HepG2 (cell line): ENCODE measurements around the gene ADAM19. TPM values are rescaled to one million over a fixed set of nuclear protein-coding genes. Genes with fewer than 3 reads are reported as not detected.

Experiments
- ADNP ChIP-seq: sonication (generic); formaldehyde crosslinking; IDR thresholded peaks from 2 replicates; pipeline ENCODE4 v1.4.0; 2020; ENCODE audit warnings: missing genetic modification reagents
- ATRX ChIP-seq: sonication (generic); formaldehyde crosslinking; IDR thresholded peaks from 2 replicates; pipeline ENCODE4 v1.4.0; 2020; ENCODE audit warnings: missing genetic modification reagents, borderline replicate concordance
- CBFB ChIP-seq: sonication (generic); formaldehyde crosslinking; IDR thresholded peaks from 2 replicates; pipeline ENCODE4 v1.4.0; 2020; ENCODE audit warnings: missing genetic modification reagents
- E2F1 ChIP-seq: sonication (generic); formaldehyde crosslinking; IDR thresholded peaks from 2 replicates; pipeline ENCODE4 v1.5.0; 2020; ENCODE audit warnings: missing genetic modification reagents
- HNF1A ChIP-seq, 2 experiments: sonication (generic) in 1 of 2; formaldehyde crosslinking in 1 of 2; IDR thresholded peaks; 2 replicates each; pipeline versions ENCODE4 v1.4.0 to v1.6.1; 2016 to 2020; ENCODE audit warnings: borderline replicate concordance in 1 of 2, low read depth in 1 of 2, mild to moderate bottlenecking in 1 of 2, missing genetic modification reagents in 1 of 2
- MAZ ChIP-seq, 2 experiments: sonication (generic) in 1 of 2; formaldehyde crosslinking in 1 of 2; IDR thresholded peaks; 2 replicates each; pipeline versions ENCODE4 v1.5.0 to v1.6.1; 2012 to 2020; ENCODE audit warnings: low read depth in 2 of 2, mild to moderate bottlenecking in 2 of 2, borderline replicate concordance in 1 of 2, improper control_type of control experiment in 1 of 2, low read length in 1 of 2, missing genetic modification reagents in 1 of 2, moderate library complexity in 1 of 2
- NFIC ChIP-seq: IDR thresholded peaks from 2 replicates; pipeline ENCODE4 v1.6.1; 2012; ENCODE audit warnings: mild to moderate bottlenecking, low read length, inconsistent platforms
- SALL1 ChIP-seq: sonication (generic); formaldehyde crosslinking; IDR thresholded peaks from 2 replicates; pipeline ENCODE4 v1.8.0; 2022; ENCODE audit warnings: mild to moderate bottlenecking, missing genetic modification reagents
- THAP7 ChIP-seq: sonication (generic); formaldehyde crosslinking; IDR thresholded peaks from 2 replicates; pipeline ENCODE4 v1.8.1; 2023; ENCODE audit warnings: mild to moderate bottlenecking, missing genetic modification reagents
- ZBTB26 ChIP-seq: IDR thresholded peaks from 2 replicates; pipeline ENCODE4 v1.6.1; 2016; ENCODE audit warnings: missing compliant biosample characterization, missing genetic modification reagents, borderline replicate concordance
- ZBTB4 ChIP-seq: sonication (generic); formaldehyde crosslinking; IDR thresholded peaks from 2 replicates; pipeline ENCODE4 v1.4.0; 2020; ENCODE audit warnings: missing genetic modification reagents, mild to moderate bottlenecking, borderline replicate concordance
- ZNF3 ChIP-seq: IDR thresholded peaks from 2 replicates; pipeline ENCODE4 v1.7.0; 2017; ENCODE audit warnings: inconsistent platforms
- ZNF331 ChIP-seq: sonication (generic); formaldehyde crosslinking; IDR thresholded peaks from 2 replicates; pipeline ENCODE4 v1.4.0; 2020; ENCODE audit warnings: missing genetic modification reagents
- ZNF552 ChIP-seq: sonication (generic); formaldehyde crosslinking; IDR thresholded peaks from 2 replicates; pipeline ENCODE4 v1.9.0; 2022; ENCODE audit warnings: missing genetic modification reagents, mild to moderate bottlenecking, borderline replicate concordance
- ZNF577 ChIP-seq: sonication (generic); formaldehyde crosslinking; IDR thresholded peaks from 2 replicates; pipeline ENCODE4 v1.4.0; 2020; ENCODE audit warnings: mild to moderate bottlenecking, low read depth, missing genetic modification reagents, borderline replicate concordance
- polyA plus RNA-seq, 8 experiments: library from polyadenylated mRNA; depleted of rRNA in 3 of 8; stranded (reverse) in 7 of 8; unstranded in 1 of 8; fragments of >200 nt; fragmentation: Illumina TruSeq in 4 of 8; extraction: Trizol in 4 of 8; gene quantifications; 2 replicates each; pipeline versions ENCODE4 v1.2.1 to v1.2.3, GENCODE V29; 2011 to 2016; ENCODE audit warnings: low read depth in 4 of 8, missing spikeins in 1 of 8, mixed read lengths in 1 of 8; ENCODE audit not compliant: insufficient read depth in 1 of 8
- total RNA-seq, 5 experiments: library from RNA; depleted of rRNA; stranded (reverse); fragments of >200 nt; fragmentation: Illumina TruSeq; extraction: Trizol; gene quantifications; 2 replicates each; pipeline ENCODE4 v1.2.3, GENCODE V29; 2016; ENCODE audit warnings: low read depth in 1 of 5

The ADAM19 gene
- total and polyA plus RNA-seq, 2 of the 13 experiments (the other 11 are each of a cell fraction or from before 2014, with no cell fraction given): 0.38 to 0.74 TPM

- no peak for TF ChIP-seq HNF1A (IDR thresholded peaks at IDR 0.05; ENCODE audit: low read depth)
- TF ChIP-seq HNF1A (CRISPR knock-in tag; IDR thresholded peaks at IDR 0.05; ENCODE audit: borderline replicate concordance): no peak
- no peak for TF ChIP-seq E2F1
- no peak for TF ChIP-seq ZNF577 (CRISPR knock-in tag)
- TF ChIP-seq ZNF3 (CRISPR knock-in tag): no peak
- TF ChIP-seq ZNF552: no peak
- no peak for TF ChIP-seq THAP7 (CRISPR knock-in tag)
- 0 out of 2 replicates have a peak, but pooled peaks have one; percentile 20 for TF ChIP-seq MAZ (IDR thresholded peaks at IDR 0.05; ENCODE audit: borderline replicate concordance, low read depth, low read length)
- TF ChIP-seq MAZ (CRISPR knock-in tag; IDR thresholded peaks at IDR 0.05; ENCODE audit: low read depth): no peak
- no peak for TF ChIP-seq ATRX (CRISPR knock-in tag)
- TF ChIP-seq SALL1 (CRISPR knock-in tag): 0 out of 2 replicates have a peak, but pooled peaks have one; percentile 13
- TF ChIP-seq NFIC: no peak
- TF ChIP-seq CBFB (CRISPR knock-in tag): no peak
- 0 out of 2 replicates have a peak, but pooled peaks have one; percentile 15 for TF ChIP-seq ZNF331 (CRISPR knock-in tag)
- TF ChIP-seq ADNP: no peak
- TF ChIP-seq ZBTB4 (CRISPR knock-in tag): no peak
- TF ChIP-seq ZBTB26 (CRISPR knock-in tag): no peak
Measured at GRCh38 chr5:157477814-157478494, 97.6 kb downstream of the ADAM19 start (continued).
